Breast epithelium (tissue), 4 donors: ENCODE measurements around the gene RIMS1. TPM values are rescaled to one million over a fixed set of nuclear protein-coding genes. Genes with fewer than 3 reads are reported as not detected.

Experiments
- DNase-seq, 2 donors: peaks; one replicate each; pipeline ENCODE4 v3.0.0-alpha.2; 2019; ENCODE audit warnings: low spot score in 2 of 2
- H3K27ac ChIP-seq, 2 donors: fragments of 200-600 bp; sonication (generic) in 1 of 2; one replicate each; pipeline ENCODE4 v1.5.1; 2016 to 2019; ENCODE audit warnings: mild to moderate bottlenecking in 1 of 2
- H3K27me3 ChIP-seq, 2 donors: fragments of 200-600 bp; sonication (generic) in 1 of 2; one replicate each; pipeline versions ENCODE4 v1.5.1 to v1.6.0; 2017 to 2019; ENCODE audit warnings: control low read depth in 1 of 2, mild to moderate bottlenecking in 1 of 2
- H3K36me3 ChIP-seq: fragments of 200-600 bp; one replicate; pipeline ENCODE4 v1.5.1; 2019
- H3K4me1 ChIP-seq, 2 donors: fragments of 200-600 bp; sonication (generic); one replicate each; pipeline ENCODE4 v1.5.1; 2016 to 2019; ENCODE audit warnings: control low read depth in 1 of 2
- H3K4me3 ChIP-seq, 3 donors: fragments of 200-600 bp; sonication (generic); 1 replicate in 2 of 3; 2 replicates in 1 of 3; pipeline ENCODE4 v1.5.1; 2016 to 2019; ENCODE audit warnings: mild to moderate bottlenecking in 3 of 3, moderate library complexity in 2 of 3
- H3K9me3 ChIP-seq, 2 donors: fragments of 200-600 bp; sonication (generic) in 1 of 2; one replicate each; pipeline ENCODE4 v1.5.1; 2016 to 2019; ENCODE audit warnings: control low read depth in 1 of 2
- POLR2A ChIP-seq: fragments of 450-650 bp; IDR thresholded peaks from one replicate; pipeline ENCODE4 v1.6.1; 2016; ENCODE audit warnings: antibody characterized with exemption, mild to moderate bottlenecking, moderate library complexity
- POLR2AphosphoS5 ChIP-seq, 3 donors: sonication (generic); formaldehyde crosslinking; IDR thresholded peaks; one replicate each; pipeline ENCODE4 v1.6.1; 2017; ENCODE audit warnings: antibody characterized with exemption in 3 of 3
- intact Hi-C: fragments of 100-400 bp; cut with DNase I; formaldehyde crosslinking; loops from one replicate; pipeline ENCODE4 v1.15.1; 2023; ENCODE audit warnings: low total_unique reads
- total RNA-seq, 3 donors: library from RNA; depleted of rRNA; stranded (reverse); fragments of >200 nt; gene quantifications; one replicate each; pipeline ENCODE4 v1.1.0, GENCODE V29; 2016
- TF ChIP-seq, protein P1 (sequence below), 3 donors: fragments of 450-650 bp; IDR thresholded peaks; one replicate each; pipeline ENCODE4 v1.5.1; 2016 to 2017; ENCODE audit warnings: antibody characterized with exemption in 3 of 3, mild to moderate bottlenecking in 3 of 3, moderate library complexity in 3 of 3

The RIMS1 gene
- total RNA-seq, 3 donors from 2014 or later, result 1.3 to 4.0 (median 2.6) TPM

DNA sequence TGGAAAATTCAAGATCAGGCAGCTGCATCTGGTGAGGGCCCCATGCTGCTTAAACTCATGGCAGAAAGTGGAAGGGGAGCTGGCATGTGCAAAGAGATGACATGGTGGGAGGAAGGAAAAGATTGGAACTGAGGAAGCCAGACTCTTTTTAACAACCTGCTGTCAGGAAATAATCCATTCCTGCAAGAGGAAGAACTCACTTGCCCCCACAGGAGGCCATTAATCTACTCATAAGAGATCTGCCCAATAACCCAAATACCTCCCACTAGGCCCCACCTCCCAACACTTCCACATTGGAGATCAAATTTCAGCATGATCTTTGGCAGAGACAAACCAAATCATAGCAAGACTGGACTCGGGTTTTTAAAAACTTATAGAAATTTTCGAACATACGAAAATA lies 535.0 kb downstream of the RIMS1 start:
- Histone ChIP-seq H3K36me3 (no peaks in the 10 kb centered on the region), H3K27me3 (no peaks in the 10 kb centered on the region), H3K4me1 (no peaks in the 10 kb centered on the region), H3K4me3 (no peak overlapping the region), H3K9me3 (no peaks in the 10 kb centered on the region), H3K27ac (no peak overlapping the region)
- no peak for TF ChIP-seq POLR2AphosphoS5 (IDR thresholded peaks at IDR 0.05)
- TF ChIP-seq, protein P1, sequence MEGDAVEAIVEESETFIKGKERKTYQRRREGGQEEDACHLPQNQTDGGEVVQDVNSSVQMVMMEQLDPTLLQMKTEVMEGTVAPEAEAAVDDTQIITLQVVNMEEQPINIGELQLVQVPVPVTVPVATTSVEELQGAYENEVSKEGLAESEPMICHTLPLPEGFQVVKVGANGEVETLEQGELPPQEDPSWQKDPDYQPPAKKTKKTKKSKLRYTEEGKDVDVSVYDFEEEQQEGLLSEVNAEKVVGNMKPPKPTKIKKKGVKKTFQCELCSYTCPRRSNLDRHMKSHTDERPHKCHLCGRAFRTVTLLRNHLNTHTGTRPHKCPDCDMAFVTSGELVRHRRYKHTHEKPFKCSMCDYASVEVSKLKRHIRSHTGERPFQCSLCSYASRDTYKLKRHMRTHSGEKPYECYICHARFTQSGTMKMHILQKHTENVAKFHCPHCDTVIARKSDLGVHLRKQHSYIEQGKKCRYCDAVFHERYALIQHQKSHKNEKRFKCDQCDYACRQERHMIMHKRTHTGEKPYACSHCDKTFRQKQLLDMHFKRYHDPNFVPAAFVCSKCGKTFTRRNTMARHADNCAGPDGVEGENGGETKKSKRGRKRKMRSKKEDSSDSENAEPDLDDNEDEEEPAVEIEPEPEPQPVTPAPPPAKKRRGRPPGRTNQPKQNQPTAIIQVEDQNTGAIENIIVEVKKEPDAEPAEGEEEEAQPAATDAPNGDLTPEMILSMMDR (IDR thresholded peaks at IDR 0.05), result no peak
- no peak for TF ChIP-seq POLR2A
- intact Hi-C loops, result no loop called here
- no peak for DNase-seq

GRCh38 chr6:72422171-72422570 lies 535.8 kb downstream of the RIMS1 start:
- no peaks in the 10 kb centered on the region for H3K27me3 ChIP-seq
- TF ChIP-seq POLR2AphosphoS5 (IDR thresholded peaks at IDR 0.05), result no peak
- TF ChIP-seq, protein P1 (IDR thresholded peaks at IDR 0.05), result no peak
- TF ChIP-seq POLR2A, result no peak
- no peaks in the 10 kb centered on the region for H3K36me3 ChIP-seq
- no peak overlapping the region for H3K4me3 ChIP-seq
- DNase-seq, result no peak
- no peaks in the 10 kb centered on the region for H3K4me1 ChIP-seq
- H3K9me3 ChIP-seq, result no peaks in the 10 kb centered on the region
- no peak overlapping the region for H3K27ac ChIP-seq
- intact Hi-C loops, result no loop called here

GRCh38 chr6:72424476-72424875 lies 538.1 kb downstream of the RIMS1 start:
- Histone ChIP-seq H3K27me3 (no peaks in the 10 kb centered on the region), H3K4me3 (no peak overlapping the region), H3K9me3 (no peaks in the 10 kb centered on the region), H3K4me1 (no peaks in the 10 kb centered on the region), H3K36me3 (no peaks in the 10 kb centered on the region), H3K27ac (no peak overlapping the region)
- intact Hi-C loops, result no loop called here
- TF ChIP-seq, protein P1 (IDR thresholded peaks at IDR 0.05), result no peak
- no peak for TF ChIP-seq POLR2A
- TF ChIP-seq POLR2AphosphoS5 (IDR thresholded peaks at IDR 0.05), result no peak
- no peak for DNase-seq

DNA sequence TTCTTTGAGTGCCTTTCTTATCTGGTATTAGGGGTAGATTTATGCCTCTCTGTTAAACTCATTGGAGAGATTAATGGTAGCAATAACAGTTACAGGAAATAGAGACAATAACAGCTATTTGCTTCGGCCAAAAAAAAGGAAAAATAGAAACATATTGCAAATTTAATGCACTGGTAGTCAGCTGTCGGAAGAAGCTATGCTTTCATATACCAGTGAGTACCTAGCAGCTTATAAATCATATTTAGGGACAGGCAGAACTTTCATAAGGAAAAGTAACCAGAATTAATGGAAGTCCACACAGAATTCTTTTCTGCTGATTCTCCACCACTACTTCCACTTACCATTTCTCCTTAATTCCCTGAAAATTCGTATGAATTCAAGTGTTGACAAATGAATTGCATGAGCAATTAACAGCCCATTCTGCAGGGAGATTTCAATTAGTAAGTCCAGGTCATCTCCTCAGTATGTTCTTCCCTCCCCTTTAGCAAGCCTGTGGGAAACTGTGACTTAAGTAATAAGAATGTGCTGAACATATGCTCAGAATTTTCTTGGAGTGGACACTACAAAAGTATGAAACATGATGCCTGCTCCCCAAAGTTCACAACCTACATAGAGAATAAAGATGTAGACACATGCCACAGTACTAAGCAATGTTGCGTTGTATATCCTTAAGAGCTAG lies 538.8 kb downstream of the RIMS1 start:
- no peak overlapping the region for H3K27ac ChIP-seq
- no peaks in the 10 kb centered on the region for H3K27me3 ChIP-seq
- no peak overlapping the region for H3K4me3 ChIP-seq
- no peak for DNase-seq
- TF ChIP-seq, protein P1 (IDR thresholded peaks at IDR 0.05), result no peak
- TF ChIP-seq POLR2A (no peak), POLR2AphosphoS5 (IDR thresholded peaks at IDR 0.05) (no peak)
- H3K4me1 ChIP-seq, result no peaks in the 10 kb centered on the region
- no peaks in the 10 kb centered on the region for H3K36me3 ChIP-seq
- H3K9me3 ChIP-seq, result no peaks in the 10 kb centered on the region
- intact Hi-C loops, result no loop called here

DNA sequence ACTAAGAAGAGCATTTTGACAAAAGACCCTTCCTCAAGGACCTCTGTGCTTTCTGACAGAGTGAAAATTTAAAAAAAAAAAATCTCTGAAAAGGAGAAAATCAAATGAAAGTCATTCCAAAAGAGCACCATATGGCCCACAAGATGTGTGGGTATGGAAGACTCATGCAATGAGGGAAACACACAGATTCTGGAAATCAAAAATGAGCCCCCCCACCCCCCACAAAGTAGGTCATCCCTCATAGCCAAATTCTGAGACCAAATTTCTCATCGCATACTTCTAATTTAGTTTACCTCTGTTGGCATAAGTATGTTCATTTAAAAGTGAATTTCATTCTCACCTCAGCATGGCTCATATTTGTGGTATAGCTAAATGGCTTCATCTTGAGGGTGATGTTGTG lies 554.3 kb downstream of the RIMS1 start:
- DNase-seq, result no peak
- Histone ChIP-seq H3K9me3 (no peaks in the 10 kb centered on the region), H3K4me1 (no peaks in the 10 kb centered on the region), H3K4me3 (no peak overlapping the region), H3K36me3 (no peaks in the 10 kb centered on the region), H3K27me3 (no peaks in the 10 kb centered on the region), H3K27ac (no peak overlapping the region)
- TF ChIP-seq, protein P1 (IDR thresholded peaks at IDR 0.05), result no peak
- TF ChIP-seq POLR2A (no peak), POLR2AphosphoS5 (IDR thresholded peaks at IDR 0.05) (no peak)
- intact Hi-C loops, result no loop called here
